Heart right ventricle (tissue), 16 donors: Measurements from ENCODE around the gene SLIT3. TPM values are rescaled to one million over a fixed set of nuclear protein-coding genes. Genes with fewer than 3 reads are reported as not detected.

Experiments
- ATAC-seq, 8 donors: fragments of 200-7000 bp; cut with Tn5 transposase; one replicate each; pipeline ENCODE4 v1.9.1; 2020; ENCODE audit warnings: mild to moderate bottlenecking in 8 of 8, moderate library complexity in 8 of 8, moderate number of reproducible peaks in 1 of 8
- DNase-seq, 2 donors: peaks; one replicate each; pipeline ENCODE4 v3.0.0-alpha.2; 2020
- H3K27ac ChIP-seq, 10 donors: fragments of 200-600 bp; sonication (generic) in 2 of 10; one replicate each; pipeline versions ENCODE4 v1.5.0 to v1.8.0; 2020 to 2022; ENCODE audit warnings: mild to moderate bottlenecking in 3 of 10
- H3K27me3 ChIP-seq, 7 donors: fragments of 200-600 bp; one replicate each; pipeline ENCODE4 v1.8.0; 2021 to 2022; ENCODE audit warnings: mild to moderate bottlenecking in 2 of 7
- H3K36me3 ChIP-seq, 9 donors: fragments of 200-600 bp; sonication (generic) in 1 of 9; one replicate each; pipeline versions ENCODE4 v1.5.0 to v1.8.0; 2020 to 2022; ENCODE audit warnings: mild to moderate bottlenecking in 2 of 9
- H3K4me1 ChIP-seq, 9 donors: fragments of 200-600 bp; sonication (generic) in 1 of 9; one replicate each; pipeline versions ENCODE4 v1.5.0 to v1.8.0; 2020 to 2022; ENCODE audit warnings: mild to moderate bottlenecking in 4 of 9
- H3K4me3 ChIP-seq, 10 donors: fragments of 200-600 bp; sonication (generic) in 2 of 10; one replicate each; pipeline versions ENCODE4 v1.5.0 to v1.8.0; 2020 to 2022; ENCODE audit warnings: mild to moderate bottlenecking in 7 of 10, moderate library complexity in 2 of 10
- H3K9me3 ChIP-seq, 11 donors: fragments of 200-600 bp in 10 of 11; sonication (generic) in 2 of 11; one replicate each; pipeline versions ENCODE4 v1.5.0 to v1.8.0; 2013 to 2022; ENCODE audit warnings: mild to moderate bottlenecking in 2 of 11, control low read depth in 1 of 11, moderate library complexity in 1 of 11
- CTCF ChIP-seq, 9 donors: fragments of 200-600 bp; sonication (generic) in 2 of 9; IDR thresholded peaks; one replicate each; pipeline versions ENCODE4 v1.5.0 to v1.8.0; 2021 to 2022; ENCODE audit warnings: antibody characterized with exemption in 9 of 9, mild to moderate bottlenecking in 5 of 9, moderate library complexity in 1 of 9
- WGBS, 2 donors: extraction: QIAGEN DNeasy Blood & Tissue Kit; methylation state at CpG; one replicate each; pipeline ENCODE4 v1.1.7; 2013; ENCODE audit warnings: inconsistent platforms in 1 of 2; 5-methylcytosine and 5-hydroxymethylcytosine counted together
- intact Hi-C, 10 donors: fragments of 100-400 bp; cut with DNase I; formaldehyde crosslinking; loops; one replicate each; pipeline versions ENCODE4 v1.11.1 to v1.14.2; 2022
- polyA plus RNA-seq, 2 donors: library from polyadenylated mRNA; stranded (reverse); fragments of 200-250 nt; gene quantifications; one replicate each; pipeline ENCODE4 v1.2.3, GENCODE V29; 2013
- total RNA-seq, 10 donors: library from RNA; stranded (reverse); fragmentation: NEBNext Ultra II Directional in 3 of 10; extraction: Animal tissue kit (Norgen Biotek cat#: 25700) in 3 of 10; gene quantifications; one replicate each; pipeline versions ENCODE4 v1.2.1 to v1.2.4, GENCODE V29; 2021 to 2023
- donor health status: Arrhythmogenic right ventricular cardiomyopathy.
- donor health status: ischemic (EF 13 %, LVEDD 7.1; RV severe dilation, severe dysfunction).
- donor health status: healthy with polysubstance abuse.
- donor health status: DM: no; HTN: yes; CAD: no.
- donor health status: DM: no; HTN: no; CAD: no.
- donor health status: ischemic (EF 25% LVEDD 6.9; RV normal size, moderate dysfunction).
- donor health status: ischemic (EF 25% LVEDD 5.7; RV mildly dilated, moderate dysfunction).
- donor health status: healthy.
- donor health status: DM: yes; HTN: yes; CAD: no.
- donor health status: Ischemic cardiomyopathy.
- donor health status: ischemic (EF 35%, LVEDD 5.7; RV mildly dilated, moderate dysfunction).
- donor health status: nonischemic (EF 11% LVEDD 7.7; RV severe dilation, severe dysfunction).
- donor health status: DM: yes; HTN: yes; CAD: no.
- donor health status: PGD.
- donor health status: ischemic (EF 29% LVEDD 5.4; RV normal size, mild dysfunction).
- donor health status: nonischemic (EF 23%, LVEDD 6.1; RV moderate dilation, normal function).

Gene SLIT3
- total and polyA plus RNA-seq, 12 donors = 2.0 to 29.2 (median 12.1) TPM

GRCh38 chr5:168727547-168727946 lies 573.4 kb downstream of the SLIT3 start:
- Histone ChIP-seq H3K27ac (no peak overlapping the region), H3K36me3 (peaks cover 0 to 2% (median 0%) of the 10 kb centered on the region in 9 donors), H3K27me3 (no peaks in the 10 kb centered on the region), H3K4me1 (no peaks in the 10 kb centered on the region), H3K9me3 (peaks cover 0 to 41% (median 18%) of the 10 kb centered on the region in 11 donors), H3K4me3 (no peak overlapping the region)
- 60 to 77% methylated on average over 2 of the region's 2 CpGs for WGBS, 2 donors
- TF ChIP-seq CTCF (IDR thresholded peaks at IDR 0.05) = no peak
- DNase-seq (no peak), ATAC-seq (no peak)
- intact Hi-C loops = no loop called here

GRCh38 chr5:168726342-168726741 lies 574.6 kb downstream of the SLIT3 start:
- no peak for TF ChIP-seq CTCF (IDR thresholded peaks at IDR 0.05)
- WGBS, 2 donors = 94 to 100% methylated on average over 1 of the region's 1 CpG

GRCh38 chr5:168724227-168724626 lies 576.7 kb downstream of the SLIT3 start:
- Histone ChIP-seq H3K4me3 (no peak overlapping the region), H3K4me1 (no peaks in the 10 kb centered on the region), H3K27ac (no peak overlapping the region), H3K27me3 (no peaks in the 10 kb centered on the region), H3K36me3 (peaks cover 0 to 7% (median 0%) of the 10 kb centered on the region in 9 donors), H3K9me3 (peaks cover 0 to 23% (median 12%) of the 10 kb centered on the region in 11 donors)
- intact Hi-C loops = no loop called here
- no peak for TF ChIP-seq CTCF (IDR thresholded peaks at IDR 0.05)
- DNase-seq (no peak), ATAC-seq (no peak)
- WGBS, 2 donors = 71 to 80% methylated on average over 5 of the region's 5 CpGs

More at GRCh38 chr5:168726342-168726741, 574.6 kb downstream of the SLIT3 start:
- Histone ChIP-seq H3K4me1 (no peaks in the 10 kb centered on the region), H3K36me3 (peaks cover 0 to 7% (median 0%) of the 10 kb centered on the region in 9 donors), H3K9me3 (peaks cover 0 to 39% (median 18%) of the 10 kb centered on the region in 11 donors), H3K27me3 (no peaks in the 10 kb centered on the region), H3K4me3 (no peak overlapping the region), H3K27ac (no peak overlapping the region)
- intact Hi-C loops = no loop called here
- no peak for DNase-seq
- ATAC-seq = no peak

GRCh38 chr5:168723037-168723436 lies 577.9 kb downstream of the SLIT3 start:
- Histone ChIP-seq H3K27me3 (no peaks in the 10 kb centered on the region), H3K36me3 (peaks cover 0 to 7% (median 0%) of the 10 kb centered on the region in 9 donors), H3K4me3 (no peak overlapping the region), H3K4me1 (no peaks in the 10 kb centered on the region), H3K27ac (no peak overlapping the region), H3K9me3 (peaks cover 0 to 11% (median under 1%) of the 10 kb centered on the region in 11 donors)
- no peak for TF ChIP-seq CTCF (IDR thresholded peaks at IDR 0.05)
- 91 to 96% methylated on average over 3 of the region's 3 CpGs for WGBS, 2 donors
- ATAC-seq (no peak), DNase-seq (no peak)
- intact Hi-C loops = no loop called here
